Endothelial cell of umbilical vein (primary cell): ENCODE measurements around the gene PPP6R1. TPM values are rescaled to one million over a fixed set of nuclear protein-coding genes. Genes with fewer than 3 reads are reported as not detected.

Experiments
- BruUV-seq: library from RNA; stranded (reverse); fragments of 400-500 nt; replicated peaks from 2 replicates; lab custom pipeline; 2021; lab: Mats Ljungman, UMichigan
- CTCF ChIA-PET: fragments of 300-600, 350-600 bp; sonication (Branson Sonifier 250); formaldehyde crosslinking; loops from one replicate; lab custom pipeline; 2021; ENCODE audit warnings: antibody characterized with exemption, inconsistent platforms; lab: Charles Lee
- POLR2A ChIA-PET: fragments of 300-600, 350-600 bp; sonication (Branson Sonifier 250); formaldehyde crosslinking; loops from one replicate; lab custom pipeline; 2021; ENCODE audit warnings: antibody characterized with exemption, inconsistent platforms; lab: Charles Lee
- DNase-seq: peaks from one replicate; pipeline ENCODE4 v3.0.0-alpha.2; 2011; ENCODE audit warnings: low read depth, low spot score
- FAIRE-seq: peaks from 2 replicates; lab custom pipeline; 2011; peaks lifted over from hg19 to GRCh38; lab: Jason Lieb, UNC
- H2AFZ ChIP-seq: 2 replicates; pipeline ENCODE4 v1.6.0; 2012; ENCODE audit warnings: low read depth, low read length, control low read depth, inconsistent platforms
- H3K27ac ChIP-seq: 2 replicates; pipeline ENCODE4 v1.5.1; 2011; ENCODE audit warnings: low read depth, mild to moderate bottlenecking, control low read depth, low read length, moderate library complexity; ENCODE audit not compliant: insufficient read depth
- H3K27me3 ChIP-seq, 2 experiments: 2 replicates each; pipeline versions ENCODE4 v1.6.0 to v1.6.1; 2011; ENCODE audit warnings: low read length in 2 of 2, mixed read lengths in 1 of 2; ENCODE audit not compliant: control insufficient read depth in 2 of 2, insufficient read depth in 2 of 2
- H3K36me3 ChIP-seq, 2 experiments: 2 replicates in 1 of 2; 3 replicates in 1 of 2; pipeline ENCODE4 v1.5.1; 2011; ENCODE audit warnings: low read length in 2 of 2, mild to moderate bottlenecking in 1 of 2, moderate library complexity in 1 of 2; ENCODE audit not compliant: control insufficient read depth in 2 of 2, insufficient read depth in 2 of 2; ENCODE audit errors: extremely low read depth in 1 of 2
- H3K4me1 ChIP-seq: 3 replicates; pipeline ENCODE4 v1.5.1; 2011; ENCODE audit warnings: mild to moderate bottlenecking, low read length; ENCODE audit not compliant: control insufficient read depth, insufficient read depth; ENCODE audit errors: extremely low read depth
- H3K4me2 ChIP-seq: 2 replicates; pipeline ENCODE4 v1.6.1; 2011; ENCODE audit warnings: low read length, control low read depth, mixed read lengths; ENCODE audit not compliant: insufficient read depth
- H3K4me3 ChIP-seq, 3 experiments: fragments of 200-600 bp in 1 of 3; sonication (generic), shearing (Covaris generic) in 1 of 3; replicated peaks in 1 of 3; 2 replicates each; pipeline ENCODE4 v1.5.1; 2011 to 2016; ENCODE audit warnings: control low read depth in 3 of 3, low read length in 3 of 3, mild to moderate bottlenecking in 2 of 3, inconsistent platforms in 1 of 3, low read depth in 1 of 3, moderate library complexity in 1 of 3; ENCODE audit not compliant: insufficient read depth in 1 of 3
- H3K79me2 ChIP-seq: 2 replicates; pipeline ENCODE4 v1.6.0; 2012; ENCODE audit warnings: low read length, inconsistent platforms; ENCODE audit not compliant: control insufficient read depth, insufficient read depth
- H3K9ac ChIP-seq: replicated peaks from 2 replicates; pipeline ENCODE3; 2011; ENCODE audit warnings: low read length, control low read depth; ENCODE audit not compliant: insufficient read depth; ENCODE audit errors: extremely low read depth
- H3K9me1 ChIP-seq: replicated peaks from 3 replicates; pipeline ENCODE4 v1.6.0; 2011; ENCODE audit warnings: mild to moderate bottlenecking, low read length; ENCODE audit not compliant: control insufficient read depth, insufficient read depth; ENCODE audit errors: extremely low read depth
- H3K9me3 ChIP-seq: replicated peaks from 2 replicates; pipeline ENCODE4 v1.5.1; 2012; ENCODE audit warnings: low read length, inconsistent platforms; ENCODE audit not compliant: control insufficient read depth, insufficient read depth
- H4K20me1 ChIP-seq: replicated peaks from 2 replicates; pipeline ENCODE3; 2011; ENCODE audit warnings: mild to moderate bottlenecking, low read length; ENCODE audit not compliant: control insufficient read depth, insufficient read depth; ENCODE audit errors: extremely low read depth
- CTCF ChIP-seq, 2 donors: IDR thresholded peaks; 1 replicate in 1 of 2; 2 replicates in 1 of 2; pipeline ENCODE4 v1.5.1; 2011; ENCODE audit warnings: low read length in 2 of 2, mild to moderate bottlenecking in 2 of 2, moderate library complexity in 2 of 2, control low read depth in 1 of 2, inconsistent platforms in 1 of 2, low read depth in 1 of 2; ENCODE audit not compliant: insufficient read depth in 1 of 2; ENCODE audit errors: extremely low read depth in 1 of 2
- EZH2 ChIP-seq: IDR thresholded peaks from 2 replicates; pipeline ENCODE4 v1.6.1; 2012; ENCODE audit warnings: borderline replicate concordance, low read depth, mild to moderate bottlenecking, moderate library complexity, low read length, inconsistent platforms; ENCODE audit not compliant: severe bottlenecking
- FOS ChIP-seq: IDR thresholded peaks from 2 replicates; pipeline ENCODE4 v1.6.1; 2011; ENCODE audit warnings: mild to moderate bottlenecking, low read length, moderate library complexity, borderline replicate concordance; ENCODE audit not compliant: insufficient read depth
- GATA2 ChIP-seq: IDR thresholded peaks from 2 replicates; pipeline ENCODE4 v1.7.0; 2011; ENCODE audit warnings: low read depth, mild to moderate bottlenecking, moderate library complexity, mixed read lengths, low read length; ENCODE audit not compliant: insufficient read length, insufficient read depth
- JUN ChIP-seq: IDR thresholded peaks from 2 replicates; pipeline ENCODE4 v1.6.1; 2011; ENCODE audit warnings: borderline replicate concordance, low read depth; ENCODE audit not compliant: insufficient read length, insufficient read depth
- MAX ChIP-seq: IDR thresholded peaks from 2 replicates; pipeline ENCODE4 v1.6.1; 2011; ENCODE audit not compliant: insufficient read depth, insufficient read length
- MYC ChIP-seq: IDR thresholded peaks from one replicate; pipeline ENCODE4 v1.6.1; 2011; ENCODE audit warnings: mild to moderate bottlenecking, low read depth, low read length
- POLR2A ChIP-seq: IDR thresholded peaks from 2 replicates; pipeline ENCODE4 v1.6.1; 2012; ENCODE audit warnings: low read depth, mild to moderate bottlenecking, control low read depth, low read length
- POLR2AphosphoS5 ChIP-seq: IDR thresholded peaks from 2 replicates; pipeline ENCODE4 v1.6.1; 2012; ENCODE audit warnings: low read depth, mild to moderate bottlenecking, control low read depth, low read length, moderate library complexity; ENCODE audit not compliant: insufficient read depth
- dilution Hi-C: fragments of 300-500 bp; cut with MboI; formaldehyde crosslinking; loops from one replicate; pipeline ENCODE4 v1.15.0; 2019; ENCODE audit warnings: low sequenced_read_pairs; ENCODE audit not compliant: extremely low pct_ligation_motif_present
- intact Hi-C: fragments of 100-400 bp; cut with micrococcal nuclease; formaldehyde crosslinking; loops from one replicate; pipeline ENCODE4 v1.10.0; 2022
- polyA plus RNA-seq, 4 experiments: library from polyadenylated mRNA; depleted of rRNA in 3 of 4; stranded (reverse) in 3 of 4; unstranded in 1 of 4; fragments of >200 nt; gene quantifications; 2 replicates each; pipeline versions ENCODE4 v1.2.1 to v1.2.3, GENCODE V29; 2011 to 2012; ENCODE audit warnings: missing spikeins in 1 of 4
- total RNA-seq: library from RNA; stranded (reverse); gene quantifications from 2 replicates; pipeline ENCODE4 v1.2.3, GENCODE V29; 2021

Gene PPP6R1
- total and polyA plus RNA-seq, 2 donors (not counting 3 experiments of a cell fraction or from before 2014, with no cell fraction given) = 35.7 to 71.8 TPM

- DNase-seq (no peak), FAIRE-seq (no peak)
- no peak overlapping the region for H3K27ac ChIP-seq
- TF ChIP-seq MAX (no peak), EZH2 (no peak), MYC (no peak)
- H4K20me1 ChIP-seq = no peaks in the 10 kb centered on the region
- H3K36me3 ChIP-seq = no peaks in the 10 kb centered on the region
- H3K27me3 ChIP-seq = no peaks in the 10 kb centered on the region
- H3K9ac ChIP-seq = no peak overlapping the region
- dilution Hi-C loops (no loop called here), intact Hi-C loops (no loop called here)
- H2AFZ ChIP-seq = no peak overlapping the region
- no peaks in the 10 kb centered on the region for H3K9me3 ChIP-seq
- no peaks in the 10 kb centered on the region for H3K9me1 ChIP-seq
- POLR2A ChIA-PET = no interaction called here
- peaks cover 4% of the 10 kb centered on the region for H3K4me1 ChIP-seq
- BruUV-seq = no TSS peak
- H3K4me2 ChIP-seq = no peak overlapping the region
- no peaks in the 10 kb centered on the region for H3K79me2 ChIP-seq
- CTCF ChIA-PET = no interaction called here
- no peak overlapping the region for H3K4me3 ChIP-seq
Observed at GRCh38 chr19:55264531-55264930, 5.7 kb upstream of the PPP6R1 start.

- FAIRE-seq = no peak
Observed at GRCh38 chr19:55262359-55262758, 3.5 kb upstream of the PPP6R1 start.

More at GRCh38 chr19:55262359-55262758, 3.5 kb upstream of the PPP6R1 start:
- TF ChIP-seq CTCF (IDR thresholded peaks at IDR 0.05; ENCODE audit: extremely low read depth in 1 of 2, insufficient read depth in 1 of 2, low read depth in 1 of 2, low read length in 2 of 2) = no peak
- TF ChIP-seq MYC = no peak
- TF ChIP-seq POLR2A = no peak
- TF ChIP-seq JUN = no peak
- TF ChIP-seq MAX = no peak
- no peak for TF ChIP-seq EZH2
- no peak for TF ChIP-seq POLR2AphosphoS5
- TF ChIP-seq GATA2 = no peak
- TF ChIP-seq FOS = no peak
- Histone ChIP-seq H2AFZ (no peak overlapping the region), H4K20me1 (no peaks in the 10 kb centered on the region), H3K9ac (no peak overlapping the region), H3K4me1 (peaks cover 9% of the 10 kb centered on the region), H3K27ac (no peak overlapping the region), H3K9me3 (no peaks in the 10 kb centered on the region), H3K27me3 (no peaks in the 10 kb centered on the region), H3K36me3 (no peaks in the 10 kb centered on the region), H3K9me1 (no peaks in the 10 kb centered on the region), H3K79me2 (peaks cover 11% of the 10 kb centered on the region), H3K4me3 (no peak overlapping the region), H3K4me2 (no peak overlapping the region)
- dilution Hi-C loops (no loop called here), intact Hi-C loops (no loop called here)
- no peak for DNase-seq
- POLR2A ChIA-PET = no interaction called here
- no TSS peak for BruUV-seq
- CTCF ChIA-PET = no interaction called here
